KG1 (cell line): ENCODE results near the gene TRMT2A.
"Not testable (repeated sequence)": the region's sequence is repeated elsewhere in the genome, so short reads cannot be mapped to it uniquely, and the experiment has no call there.

ENCODE experiments used
- DNase-seq: peaks from one replicate; lab custom pipeline; 2025; lab: John Stamatoyannopoulos, UW

TRMT2A gene

DNA sequence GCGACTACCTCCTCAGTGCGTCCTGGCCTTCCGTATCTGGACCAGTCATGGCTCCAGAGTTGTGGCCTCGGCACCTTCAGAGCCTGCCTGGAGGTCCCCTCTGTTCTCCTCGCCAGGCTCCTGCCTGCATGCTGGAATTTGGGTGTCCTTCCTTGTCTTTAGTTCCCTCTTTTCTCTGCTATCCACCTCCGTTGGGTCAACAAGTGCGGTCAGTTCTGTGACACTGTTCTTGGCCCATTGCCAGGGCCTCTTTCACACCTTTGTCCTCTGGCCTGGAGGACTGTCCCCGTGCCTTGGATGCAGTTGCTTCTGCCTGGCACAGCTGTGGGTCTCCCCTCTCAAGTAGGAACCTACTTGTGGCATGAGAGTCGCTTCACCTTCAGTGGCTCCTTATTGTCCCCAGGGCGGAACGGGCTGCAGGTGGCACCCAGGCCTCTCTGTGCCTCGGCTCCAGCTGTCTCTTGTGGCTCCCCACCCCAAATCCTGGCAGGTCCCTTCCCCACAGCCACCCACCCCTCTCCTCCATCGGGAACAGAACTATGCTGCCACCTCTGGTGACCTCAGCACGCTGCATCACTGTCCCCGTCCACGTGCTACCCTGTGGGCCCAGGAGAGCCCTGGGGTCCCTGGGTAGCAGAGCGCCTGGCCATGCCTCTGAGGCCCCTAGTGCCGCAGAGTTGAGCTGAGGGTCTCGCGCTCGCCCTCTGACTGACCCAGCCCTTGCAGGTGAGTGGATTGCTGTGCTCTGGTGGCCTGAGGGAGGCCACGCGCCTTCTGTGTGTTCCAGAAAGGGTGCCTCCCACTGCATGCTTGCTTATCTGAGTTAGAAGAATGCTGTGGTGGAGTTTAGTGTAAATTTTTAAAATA is 32.2 kb downstream of the TRMT2A start:
- DNase-seq, result no peak

DNA sequence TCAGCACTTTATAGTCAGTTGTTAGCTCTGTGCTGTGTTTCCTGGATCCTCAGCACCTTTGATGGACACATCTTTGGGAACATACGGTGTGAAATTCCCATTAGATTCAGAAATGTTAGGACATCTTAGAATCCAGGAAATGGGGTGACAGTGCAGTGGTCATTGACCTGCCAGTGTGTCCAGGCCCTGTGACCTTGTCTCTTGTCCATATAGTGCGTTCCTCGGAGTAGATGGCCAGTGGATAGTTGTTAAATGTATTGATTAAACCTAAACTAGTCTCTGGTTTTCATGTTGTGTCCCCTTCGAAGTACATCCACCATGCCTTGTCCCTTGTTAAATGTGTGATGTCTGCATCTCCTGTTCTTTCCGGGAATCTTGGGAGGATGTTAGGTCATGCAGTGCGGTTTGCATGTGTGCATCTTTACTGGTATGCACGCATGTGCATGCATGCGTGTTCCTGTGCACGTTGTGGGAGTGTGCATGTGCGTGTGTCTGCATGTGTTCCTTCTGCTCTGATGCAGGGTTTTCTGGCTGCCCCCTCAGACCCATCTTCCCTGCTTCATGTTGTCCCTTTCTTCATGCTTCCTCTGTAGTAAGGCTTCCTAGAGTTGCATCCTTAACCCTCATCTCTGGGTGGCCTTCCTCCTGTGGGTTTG is 33.0 kb downstream of the TRMT2A start:
- no peak for DNase-seq

DNA sequence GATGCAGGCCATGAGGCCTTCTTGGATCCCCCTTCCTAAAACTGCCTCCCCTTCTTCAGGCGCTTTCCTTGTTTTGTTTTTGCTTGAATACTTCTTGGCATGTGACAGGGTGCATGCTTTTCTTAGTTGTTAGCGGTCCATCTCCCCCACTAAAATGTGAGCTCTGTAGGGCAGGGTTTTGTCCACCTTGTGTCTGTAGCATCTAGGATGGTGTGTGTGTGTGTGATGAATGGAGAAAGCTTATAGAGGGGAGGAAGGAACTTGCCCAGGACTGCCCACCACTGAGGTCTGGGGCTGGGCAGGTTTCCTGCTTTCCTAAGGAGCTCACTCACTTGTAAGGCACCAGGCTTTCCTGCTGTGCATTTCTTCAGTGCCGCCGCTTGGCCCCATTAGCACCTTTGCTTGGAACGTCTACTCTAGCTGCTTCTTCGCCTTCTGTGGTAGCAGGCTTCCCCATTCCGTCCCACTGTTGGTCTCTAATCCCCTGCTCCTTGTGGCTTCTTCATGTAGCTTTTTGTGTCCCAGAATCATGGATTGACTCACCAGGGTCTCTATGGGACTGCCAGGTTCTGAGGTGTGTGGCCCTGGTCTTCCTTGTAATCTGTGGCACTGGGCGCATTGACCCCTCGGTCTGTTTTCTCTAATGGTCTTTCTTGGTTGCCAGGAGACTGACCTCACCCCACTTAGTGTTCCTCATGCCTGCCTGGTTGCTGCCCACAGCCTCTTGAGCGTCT is 33.7 kb downstream of the TRMT2A start:
- no peak for DNase-seq

GRCh38 chr22:20080776-20081654 is 36.0 kb downstream of the TRMT2A start:
- DNase-seq, result no peak

DNA sequence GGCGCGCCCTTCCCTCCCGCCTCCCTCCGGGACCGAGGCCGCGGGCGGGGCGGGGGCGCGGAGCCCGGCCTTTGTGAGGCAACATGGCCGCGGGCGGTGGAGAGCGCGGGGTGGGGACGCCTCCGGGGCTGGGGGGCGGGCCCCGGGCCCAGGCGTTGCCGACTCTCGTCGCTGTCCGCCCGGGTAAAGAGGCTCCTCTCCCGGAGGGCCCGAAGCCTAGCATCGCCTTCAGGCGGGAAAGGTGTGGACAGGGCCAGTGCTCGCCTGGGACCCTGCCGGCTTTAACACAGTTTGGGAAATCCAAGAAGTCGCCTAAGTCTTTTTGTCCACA is 36.6 kb downstream of the TRMT2A start:
- peak; percentile 56 for DNase-seq

DNA sequence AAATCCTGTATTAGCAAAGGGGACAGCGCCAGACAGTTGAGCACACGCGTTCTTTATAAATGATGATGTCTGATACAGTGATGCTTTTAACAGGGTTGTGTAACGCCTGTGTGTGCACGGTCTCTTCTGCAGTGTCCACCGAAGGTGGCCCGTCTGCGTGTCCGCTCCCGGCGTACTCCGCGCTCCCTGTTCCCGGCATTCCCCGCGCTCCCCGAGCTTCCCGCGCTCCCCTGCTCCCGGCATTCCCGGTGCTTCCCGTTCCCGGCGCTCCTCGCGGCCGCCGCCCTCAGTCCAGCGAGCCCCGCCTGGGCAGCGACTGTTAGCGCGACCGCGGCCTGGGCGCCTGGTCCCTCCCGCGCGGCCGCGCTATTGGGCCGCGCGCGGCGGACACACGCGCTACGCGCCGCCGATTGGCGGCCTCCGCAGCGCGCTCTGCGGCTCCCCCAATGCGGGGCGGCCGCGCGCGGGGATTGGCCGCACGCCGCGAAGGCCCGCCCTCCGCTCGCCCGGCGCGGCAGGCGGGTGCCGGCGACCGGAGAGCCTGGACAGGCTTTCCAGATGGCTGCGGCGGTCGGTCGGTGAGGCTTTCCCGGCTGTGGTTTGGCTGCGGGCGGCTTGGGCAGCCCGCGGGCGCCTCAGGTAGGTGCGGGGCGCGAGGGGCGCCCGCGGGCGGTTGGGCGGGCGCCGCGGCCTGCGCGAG is 37.1 kb downstream of the TRMT2A start, which contains the start of gene DGCR8:
DGCR8 (plus strand) TSS at position 497 of the 700 bp plus-strand sequence. CDS start 5,723 bp downstream, outside the sequence.
- DNase-seq, result peak; percentile 80

DNA sequence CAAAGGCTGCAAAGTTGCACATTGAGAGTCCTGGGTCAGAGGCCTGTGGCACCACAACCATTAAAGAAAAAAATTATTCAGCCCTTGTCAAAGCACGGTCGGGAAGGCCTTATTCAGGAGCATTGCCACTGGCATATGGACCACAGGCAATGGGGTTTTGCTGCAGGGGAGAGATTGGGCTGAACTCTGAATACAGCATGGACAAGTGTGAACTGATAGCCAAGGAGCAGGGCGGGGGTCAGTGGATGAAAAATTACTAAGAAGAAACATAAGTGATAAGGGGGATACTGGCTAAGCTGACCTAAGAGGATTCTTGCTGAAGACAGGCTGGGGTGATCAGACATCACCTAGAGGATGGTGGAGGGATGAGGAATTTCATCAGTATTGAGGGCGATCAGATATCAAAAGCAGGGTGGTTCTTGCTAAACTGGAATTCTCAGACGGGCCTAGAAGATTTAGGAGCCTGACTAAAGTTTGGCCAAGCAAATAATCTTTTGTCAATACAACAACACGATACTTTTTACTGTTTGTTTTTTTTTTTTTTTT is 40.3 kb downstream of the TRMT2A start:
- no peak for DNase-seq

DNA sequence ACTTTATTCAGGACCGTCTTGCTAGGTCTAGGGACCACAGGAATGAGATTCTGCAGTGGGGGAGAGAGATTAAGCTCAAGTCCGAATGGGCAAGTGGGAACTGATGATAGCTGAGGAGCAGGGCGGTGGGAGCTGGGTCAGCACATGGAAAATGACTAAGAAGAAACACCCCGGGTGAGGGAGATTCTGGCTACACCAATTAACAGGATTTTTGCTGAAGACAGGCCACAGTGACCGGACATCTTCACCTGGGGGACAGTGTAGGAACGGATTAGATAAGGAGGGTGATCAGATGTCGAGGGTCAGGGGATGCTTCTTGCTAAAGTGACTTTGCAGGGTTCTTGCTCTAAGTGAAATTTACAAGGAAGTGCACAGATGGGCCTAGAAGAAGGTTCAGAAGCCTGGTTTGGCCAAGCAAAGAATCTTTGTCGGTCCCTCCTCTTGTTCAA is 45.5 kb downstream of the TRMT2A start:
- DNase-seq, result no peak

GRCh38 chr22:20069331-20070042 is 47.5 kb downstream of the TRMT2A start:
- no peak for DNase-seq

- DNase-seq, result no peak
These were observed 48.4 kb downstream of the TRMT2A start for GRCh38 chr22:20068640-20069039.

- DNase-seq, result not testable (repeated sequence)
These were observed 49.7 kb downstream of the TRMT2A start for GRCh38 chr22:20067384-20067682.

DNA sequence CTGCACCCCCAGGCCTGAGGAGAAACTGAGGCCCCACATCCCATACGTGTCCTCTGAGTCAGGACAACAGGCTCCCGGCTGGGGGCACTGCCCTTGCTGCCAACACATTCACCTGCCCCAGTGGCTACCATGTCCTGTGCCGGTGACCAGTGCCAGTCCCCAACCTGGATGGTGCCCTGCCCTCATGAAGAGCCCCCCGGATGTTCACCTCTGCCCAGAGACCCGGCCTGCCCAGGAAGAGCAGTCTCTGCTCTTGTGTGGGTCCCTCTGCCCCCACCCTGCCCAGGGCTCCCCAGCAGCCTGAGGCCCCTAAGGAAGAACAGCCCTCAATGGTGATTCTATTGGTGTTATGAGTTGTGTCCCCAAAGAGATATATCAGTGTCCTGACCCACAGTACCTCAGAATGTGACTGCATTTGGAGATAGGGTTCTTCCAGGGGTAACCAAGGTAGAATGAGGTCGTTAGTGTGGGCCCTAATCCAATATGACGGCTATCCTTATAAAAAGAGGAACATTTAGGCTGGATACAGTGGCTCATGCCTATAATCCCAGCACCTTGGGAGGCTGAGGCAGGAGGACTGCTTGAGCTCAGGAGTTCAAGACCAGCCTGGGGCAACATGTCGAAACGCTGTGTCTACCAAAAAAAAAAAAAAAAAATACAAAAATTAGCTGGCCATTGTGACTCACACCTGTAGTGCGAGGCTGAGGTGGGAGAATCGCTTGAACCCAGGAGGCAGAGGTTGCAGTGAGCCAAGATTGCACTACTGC is 50.2 kb downstream of the TRMT2A start:
- DNase-seq, result no peak

GRCh38 chr22:20065896-20066616 is 51.0 kb downstream of the TRMT2A start:
- DNase-seq, result no peak

GRCh38 chr22:20064545-20065262 is 52.3 kb downstream of the TRMT2A start:
- DNase-seq, result no peak

DNA sequence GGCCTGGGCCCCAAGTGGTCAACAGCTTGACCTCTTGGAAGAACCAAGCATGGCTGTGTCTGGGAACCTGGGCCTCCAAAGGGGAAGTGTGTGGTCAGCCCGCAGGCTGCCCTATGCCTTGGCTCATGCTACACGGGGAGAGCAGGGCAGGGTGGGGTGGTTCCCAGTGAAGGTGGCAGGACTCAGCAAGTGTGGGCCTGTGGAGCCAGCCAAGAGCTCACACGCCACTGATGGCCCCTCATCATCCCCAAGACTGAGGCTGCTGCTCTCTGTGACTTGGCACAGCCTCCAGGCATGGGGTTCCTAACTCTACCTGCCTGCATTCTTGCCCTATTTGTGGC is 52.9 kb downstream of the TRMT2A start:
- no peak for DNase-seq

DNA sequence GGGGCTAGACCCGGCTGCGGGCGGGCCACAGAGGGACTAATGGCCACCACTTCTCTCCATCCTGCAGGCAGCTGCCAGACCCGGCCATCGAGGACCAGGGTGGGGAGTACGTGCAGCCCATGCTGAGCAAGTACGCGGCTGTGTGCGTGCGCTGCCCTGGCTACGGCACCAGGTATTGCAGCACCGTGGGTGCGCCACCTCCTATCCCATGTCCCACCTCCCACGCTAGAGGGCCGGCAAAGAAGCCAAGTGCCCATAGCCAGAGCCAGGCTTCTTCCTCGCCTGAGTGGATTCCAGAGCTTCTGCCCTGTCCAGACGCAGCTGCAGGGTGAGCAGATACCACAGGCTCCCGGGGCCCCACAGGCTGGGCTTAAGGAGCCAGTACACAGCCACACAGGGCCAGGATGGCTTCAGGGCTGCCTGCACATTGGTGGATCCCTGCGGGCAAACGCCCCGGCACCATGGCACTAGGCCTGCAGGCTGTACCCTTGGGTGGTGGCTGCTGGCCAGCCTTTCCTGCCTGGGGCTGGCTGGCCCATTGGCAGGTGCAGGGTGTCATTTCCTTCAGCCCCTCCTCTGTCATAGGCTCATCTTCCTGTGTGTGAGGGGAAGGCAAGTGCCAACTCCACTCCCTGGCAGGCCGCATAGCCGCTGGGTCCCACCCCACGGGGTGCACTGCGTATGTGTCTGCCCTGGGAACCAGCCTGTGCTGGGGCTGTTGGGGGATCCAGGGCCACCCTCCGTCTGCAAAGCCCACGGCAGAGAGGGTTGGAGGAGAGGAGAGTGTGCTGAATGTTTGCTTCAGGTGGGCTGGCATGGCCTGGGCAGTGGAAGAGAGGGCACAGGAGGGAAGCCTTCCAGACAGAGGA is 53.5 kb downstream of the TRMT2A start:
- DNase-seq, result no peak

GRCh38 chr22:20062766-20063083 is 54.3 kb downstream of the TRMT2A start:
- DNase-seq, result no peak
